Stimulated activated CD4-positive, alpha-beta T cell treated with anti-CD3 and anti-CD28 coated beads, Interleukin-12 subunit alpha, Interleukin-12 subunit beta, amount 100 ng/mL, for 48 hours (primary cell): Measurements from ENCODE around the gene TRIM62.
A peak's percentile ranks its signal among the peaks of the same experiment; 100 is the strongest.

ENCODE experiments used
- DNase-seq, 3 donors: peaks; one replicate each; pipeline ENCODE4 v3.0.0-alpha.2; 2020; ENCODE audit warnings: low read depth in 2 of 3, low spot score in 1 of 3

Gene TRIM62

GRCh38 chr1:33180911-33181890, 642 bp downstream of the TRIM62 start:
- peak; percentile 3 to 81 (median 55) for DNase-seq

- DNase-seq, result peak in 1 of 3 donors; percentile 67
Measured at GRCh38 chr1:33180226-33180910, 1.5 kb downstream of the TRIM62 start.

GRCh38 chr1:33178836-33179439, 2.9 kb downstream of the TRIM62 start:
- DNase-seq, result no peak

GRCh38 chr1:33177996-33178540, 3.8 kb downstream of the TRIM62 start:
- no peak for DNase-seq

- no peak for DNase-seq
Measured at GRCh38 chr1:33176887-33177286, 5.0 kb downstream of the TRIM62 start.

GRCh38 chr1:33176362-33176850, 5.4 kb downstream of the TRIM62 start:
- no peak for DNase-seq

- no peak for DNase-seq
Measured at GRCh38 chr1:33175865-33176264, 6.0 kb downstream of the TRIM62 start.

GRCh38 chr1:33173091-33173490, 8.8 kb downstream of the TRIM62 start:
- no peak for DNase-seq

- no peak for DNase-seq
Measured at GRCh38 chr1:33171977-33172813, 9.6 kb downstream of the TRIM62 start.

GRCh38 chr1:33170351-33171274, 11.2 kb downstream of the TRIM62 start:
- no peak for DNase-seq

- DNase-seq, result no peak
Measured at GRCh38 chr1:33169290-33170055, 12.4 kb downstream of the TRIM62 start.

GRCh38 chr1:33168556-33169289, 13.1 kb downstream of the TRIM62 start:
- no peak for DNase-seq

GRCh38 chr1:33167650-33168447, 14.0 kb downstream of the TRIM62 start:
- no peak for DNase-seq

GRCh38 chr1:33165809-33166208, 16.0 kb downstream of the TRIM62 start:
- no peak for DNase-seq

- no peak for DNase-seq
Measured at GRCh38 chr1:33165209-33165608, 16.6 kb downstream of the TRIM62 start.

GRCh38 chr1:33163621-33164519, 18.0 kb downstream of the TRIM62 start:
- DNase-seq, result no peak
